Stomach smooth muscle (tissue), 2 donors: ENCODE results near the gene WDR83.
"Not testable (repeated sequence)": the region's sequence is repeated elsewhere in the genome, so short reads cannot be mapped to it uniquely, and the experiment has no call there.

Experiments
- H3K27ac ChIP-seq: one replicate; pipeline ENCODE4 v1.7.0; 2013; ENCODE audit warnings: mild to moderate bottlenecking, low read length, inconsistent platforms
- H3K27me3 ChIP-seq, 2 donors: one replicate each; pipeline ENCODE4 v1.7.0; 2013; ENCODE audit warnings: low read length in 2 of 2; ENCODE audit not compliant: insufficient read depth in 2 of 2, control insufficient read depth in 1 of 2
- H3K36me3 ChIP-seq, 2 donors: one replicate each; pipeline ENCODE4 v1.7.0; 2013; ENCODE audit warnings: low read length in 2 of 2; ENCODE audit not compliant: control insufficient read depth in 2 of 2, insufficient read depth in 2 of 2
- H3K4me1 ChIP-seq: one replicate; pipeline ENCODE4 v1.7.0; 2013; ENCODE audit warnings: low read length; ENCODE audit not compliant: control insufficient read depth, insufficient read depth
- H3K4me3 ChIP-seq, 2 donors: one replicate each; pipeline ENCODE4 v1.7.0; 2013; ENCODE audit warnings: low read length in 2 of 2
- H3K9ac ChIP-seq, 2 donors: one replicate each; pipeline ENCODE4 v1.7.0; 2013; ENCODE audit warnings: low read length in 2 of 2, mild to moderate bottlenecking in 1 of 2
- H3K9me3 ChIP-seq, 2 donors: one replicate each; pipeline ENCODE4 v1.7.0; 2013; ENCODE audit warnings: low read length in 2 of 2; ENCODE audit not compliant: control insufficient read depth in 2 of 2
- donor health status: healthy.
- donor health status: Pancreatic carcinoma.

The WDR83 gene

DNA sequence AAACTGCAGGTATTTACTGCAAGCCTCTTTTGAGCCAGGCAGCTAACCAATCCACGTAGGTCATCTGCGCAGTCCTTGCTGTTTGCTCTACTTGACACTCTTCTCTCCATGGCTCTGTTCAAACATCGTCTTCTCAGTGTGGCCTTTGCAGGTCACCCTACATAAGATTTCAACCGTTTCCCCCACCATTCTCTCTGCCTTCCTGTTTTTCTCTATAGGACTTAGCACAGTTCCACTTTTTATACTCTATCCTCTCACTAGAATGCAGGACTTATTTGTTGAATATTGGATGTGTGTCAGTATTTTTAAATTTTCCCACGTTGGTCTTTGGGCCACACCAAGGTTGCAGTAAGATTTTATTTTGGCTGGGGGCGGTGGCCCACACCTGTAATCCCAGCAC, 31.5 kb downstream of the WDR83 start:
- Histone ChIP-seq H3K4me3 (no peak overlapping the region), H3K9me3 (no peaks in the 10 kb centered on the region), H3K9ac (no peak overlapping the region), H3K27ac (no peak overlapping the region), H3K36me3 (peaks cover 16 to 25% of the 10 kb centered on the region in 2 donors), H3K4me1 (peaks cover 18% of the 10 kb centered on the region), H3K27me3 (no peaks in the 10 kb centered on the region)

DNA sequence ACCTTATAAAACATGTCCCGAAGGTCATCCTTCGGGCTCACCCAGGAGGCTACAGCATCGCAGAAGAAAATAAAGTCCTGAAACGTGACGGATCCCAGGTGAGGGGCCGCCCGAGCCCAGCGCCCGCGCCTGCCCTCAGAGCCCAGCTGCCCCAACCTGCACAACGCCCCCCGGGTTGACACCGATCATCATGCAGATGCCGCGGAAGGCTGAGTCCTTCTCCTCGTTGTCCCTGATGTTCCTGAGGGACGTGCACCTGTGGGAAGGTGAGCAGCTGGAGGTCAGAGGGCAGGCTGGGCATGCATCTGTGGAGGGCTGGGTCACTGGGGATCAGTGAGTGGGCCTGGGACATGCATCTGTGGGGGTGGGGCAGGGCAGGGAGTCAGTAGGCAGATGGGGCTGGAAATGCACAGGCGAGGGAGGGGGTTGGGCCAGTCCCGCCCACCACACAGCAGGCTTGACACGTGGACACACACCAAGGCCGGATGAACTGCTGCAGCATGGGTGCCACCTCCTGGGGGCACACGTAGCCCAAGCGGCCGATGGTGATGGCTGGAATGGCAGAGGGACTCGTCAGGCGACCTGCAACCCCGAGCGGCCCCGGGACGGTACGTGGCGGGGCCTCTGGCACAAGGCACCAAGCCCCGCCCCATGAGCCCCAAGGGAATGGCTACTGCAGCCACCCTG, 35.1 kb downstream of the WDR83 start:
- H3K9ac ChIP-seq = no peak overlapping the region
- H3K4me1 ChIP-seq = peaks cover 5% of the 10 kb centered on the region

DNA sequence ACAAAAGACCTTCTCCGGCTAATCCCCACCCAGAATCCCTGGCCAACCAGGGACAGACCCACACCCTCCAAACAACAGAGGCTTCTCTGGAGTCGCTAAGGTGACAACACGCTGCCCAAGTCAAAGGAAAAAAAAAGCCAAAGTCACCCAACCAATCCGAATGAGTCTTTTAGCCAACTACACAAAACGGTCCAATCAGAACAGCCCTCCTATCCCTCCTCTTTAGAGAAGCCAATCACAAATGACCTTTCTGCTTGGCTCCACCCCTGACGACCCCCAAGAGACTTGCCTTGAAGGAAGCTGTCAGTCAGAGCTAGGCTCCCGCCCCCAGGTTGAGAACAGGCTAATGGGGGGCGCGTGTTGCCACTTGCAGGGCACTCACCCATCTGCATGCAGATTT, 36.4 kb downstream of the WDR83 start:
- peaks cover 45 to 56% of the 10 kb centered on the region in 2 donors for H3K36me3 ChIP-seq
- H3K4me1 ChIP-seq = no peaks in the 10 kb centered on the region
- H3K27me3 ChIP-seq = no peaks in the 10 kb centered on the region
- no peak overlapping the region for H3K4me3 ChIP-seq
- H3K9me3 ChIP-seq = no peaks in the 10 kb centered on the region
- H3K27ac ChIP-seq = no peak overlapping the region
- no peak overlapping the region for H3K9ac ChIP-seq

More for the DNA sequence above, 35.1 kb downstream of the WDR83 start:
- Histone ChIP-seq H3K36me3 (peaks cover 41 to 55% of the 10 kb centered on the region in 2 donors), H3K27ac (no peak overlapping the region), H3K4me3 (no peak overlapping the region), H3K27me3 (no peaks in the 10 kb centered on the region), H3K9me3 (no peaks in the 10 kb centered on the region)

DNA sequence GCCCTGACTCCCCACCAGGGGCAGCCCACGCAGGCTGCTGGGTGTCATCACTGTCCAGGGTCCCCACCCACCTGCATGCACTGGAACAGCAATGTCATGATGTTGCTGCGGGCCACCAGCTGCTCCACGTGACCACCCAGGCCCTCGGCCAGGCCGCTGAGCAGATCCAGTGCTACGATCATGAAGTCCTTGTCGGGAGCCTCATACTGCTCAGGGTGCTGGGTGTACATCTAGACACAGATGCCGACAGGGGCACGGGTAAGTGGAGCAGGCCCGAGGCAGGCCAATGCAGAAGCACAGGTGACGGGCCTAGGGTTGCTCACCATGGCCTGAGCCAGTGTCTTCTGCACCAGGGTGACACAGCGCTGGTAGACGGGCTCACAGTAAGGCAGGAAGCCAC, 38.6 kb downstream of the WDR83 start:
- Histone ChIP-seq H3K4me3 (no peak overlapping the region), H3K27ac (no peak overlapping the region), H3K9ac (no peak overlapping the region), H3K36me3 (peaks cover 53 to 62% of the 10 kb centered on the region in 2 donors), H3K4me1 (no peaks in the 10 kb centered on the region), H3K9me3 (no peaks in the 10 kb centered on the region), H3K27me3 (no peaks in the 10 kb centered on the region)

DNA sequence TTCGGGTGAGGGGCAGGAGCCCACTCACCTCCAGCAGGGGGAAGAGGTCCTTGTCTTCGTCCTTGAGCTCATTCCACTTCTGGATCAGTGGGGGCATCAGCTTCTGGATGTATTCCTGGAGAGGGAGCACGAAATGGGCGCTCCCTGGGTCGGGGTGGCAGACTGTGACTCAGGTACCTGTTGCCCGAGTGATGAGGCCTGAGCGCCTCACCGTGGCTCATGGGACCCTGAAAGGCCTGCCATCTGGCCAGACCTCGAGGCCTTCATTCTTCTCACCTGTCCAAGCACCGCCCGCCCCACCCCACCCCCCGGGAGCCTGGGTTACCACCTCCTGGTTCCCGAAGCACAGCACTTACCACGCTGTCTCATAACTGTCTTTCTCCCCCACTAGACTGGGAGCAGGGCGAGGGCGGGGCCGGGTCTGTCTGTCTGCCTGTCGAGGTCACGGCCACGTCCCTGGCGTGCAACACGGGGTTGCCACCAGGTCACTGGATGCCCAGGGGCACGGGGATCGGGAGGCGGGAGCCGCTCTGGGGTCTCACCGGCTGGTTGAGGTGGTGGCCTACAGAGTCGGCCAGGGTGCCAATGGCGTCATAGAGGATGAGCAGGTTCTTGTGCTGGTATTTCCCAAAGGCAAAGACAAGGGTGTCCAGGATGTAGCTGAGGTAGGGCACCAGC, 39.2 kb downstream of the WDR83 start:
- H3K4me1 ChIP-seq = no peaks in the 10 kb centered on the region
- no peaks in the 10 kb centered on the region for H3K27me3 ChIP-seq
- no peak overlapping the region for H3K4me3 ChIP-seq
- no peaks in the 10 kb centered on the region for H3K9me3 ChIP-seq
- H3K36me3 ChIP-seq = peaks cover 57 to 66% of the 10 kb centered on the region in 2 donors
- H3K9ac ChIP-seq = no peak overlapping the region
- no peak overlapping the region for H3K27ac ChIP-seq

DNA sequence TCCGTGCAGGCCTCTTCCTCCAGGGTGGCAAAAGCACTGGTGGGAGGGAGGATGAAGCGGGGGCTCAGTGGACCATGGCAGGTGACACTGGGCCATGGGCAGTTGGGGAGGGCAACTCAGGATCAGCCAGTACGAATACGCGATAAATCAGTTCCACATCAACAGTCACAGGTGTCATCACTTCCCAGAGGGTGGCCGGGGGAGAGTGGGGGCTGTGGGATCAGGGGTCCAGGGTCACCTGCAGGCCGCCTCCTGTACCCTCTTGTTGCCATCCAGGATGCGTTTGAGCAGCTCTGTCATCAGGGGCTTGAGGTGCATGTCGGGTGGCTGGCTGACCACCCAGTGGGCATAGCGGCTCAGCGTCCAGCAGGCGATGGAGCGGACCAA, 39.7 kb downstream of the WDR83 start:
- peaks cover 57 to 64% of the 10 kb centered on the region in 2 donors for H3K36me3 ChIP-seq
- no peaks in the 10 kb centered on the region for H3K27me3 ChIP-seq

DNA sequence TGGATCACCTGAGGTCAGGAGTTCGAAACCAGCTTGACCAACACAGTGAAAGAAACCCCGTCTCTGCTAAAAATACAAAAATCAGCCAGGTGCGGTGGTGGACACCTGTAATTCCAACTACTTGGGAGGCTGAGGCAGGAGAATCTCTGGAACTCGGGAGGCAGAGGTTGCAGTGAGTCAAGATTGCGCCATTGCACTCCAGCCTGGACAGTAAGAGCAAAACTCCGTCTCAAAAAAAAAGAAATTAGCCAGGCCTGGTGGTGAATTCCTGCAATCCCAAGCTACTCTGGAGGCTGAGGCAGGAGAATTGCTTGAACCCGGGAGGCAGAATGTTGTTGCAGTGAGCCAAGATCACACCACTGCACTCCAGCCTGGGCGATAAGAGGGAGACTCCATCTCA, 42.0 kb downstream of the WDR83 start:
- Histone ChIP-seq H3K36me3 (peaks cover 50 to 54% of the 10 kb centered on the region in 2 donors), H3K9ac (no peak overlapping the region), H3K27me3 (no peaks in the 10 kb centered on the region)

More for the DNA sequence above, 39.7 kb downstream of the WDR83 start:
- no peaks in the 10 kb centered on the region for H3K9me3 ChIP-seq
- no peak overlapping the region for H3K4me3 ChIP-seq
- H3K27ac ChIP-seq = no peak overlapping the region
- no peak overlapping the region for H3K9ac ChIP-seq
- H3K4me1 ChIP-seq = no peaks in the 10 kb centered on the region

DNA sequence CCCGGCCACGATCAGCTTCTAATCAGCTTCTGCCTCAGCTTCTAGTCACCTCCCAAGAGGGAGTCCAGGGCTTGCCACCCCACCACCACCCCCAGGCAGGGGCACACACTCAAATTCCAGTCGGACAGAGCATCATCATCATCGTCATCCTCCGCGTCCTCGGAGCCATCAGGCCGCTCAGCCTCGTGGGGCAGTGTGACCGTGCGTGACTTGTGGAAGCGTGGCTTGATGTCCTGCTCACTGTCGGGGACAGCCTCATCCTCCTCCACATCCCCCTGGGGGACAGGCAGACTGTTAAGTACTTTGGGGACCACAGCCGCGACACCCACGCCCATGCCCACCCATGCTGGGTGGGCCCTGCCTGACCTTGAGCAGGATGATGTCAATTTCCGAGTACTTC, 44.6 kb downstream of the WDR83 start:
- H3K4me3 ChIP-seq = no peak overlapping the region
- H3K36me3 ChIP-seq = peaks cover 48 to 51% of the 10 kb centered on the region in 2 donors
- H3K9me3 ChIP-seq = no peaks in the 10 kb centered on the region
- no peak overlapping the region for H3K9ac ChIP-seq
- H3K27ac ChIP-seq = no peak overlapping the region
- peaks cover 2% of the 10 kb centered on the region for H3K4me1 ChIP-seq
- H3K27me3 ChIP-seq = no peaks in the 10 kb centered on the region

More for the DNA sequence above, 42.0 kb downstream of the WDR83 start:
- no peaks in the 10 kb centered on the region for H3K4me1 ChIP-seq
- no peak overlapping the region for H3K4me3 ChIP-seq
- no peak overlapping the region for H3K27ac ChIP-seq
- no peaks in the 10 kb centered on the region for H3K9me3 ChIP-seq

DNA sequence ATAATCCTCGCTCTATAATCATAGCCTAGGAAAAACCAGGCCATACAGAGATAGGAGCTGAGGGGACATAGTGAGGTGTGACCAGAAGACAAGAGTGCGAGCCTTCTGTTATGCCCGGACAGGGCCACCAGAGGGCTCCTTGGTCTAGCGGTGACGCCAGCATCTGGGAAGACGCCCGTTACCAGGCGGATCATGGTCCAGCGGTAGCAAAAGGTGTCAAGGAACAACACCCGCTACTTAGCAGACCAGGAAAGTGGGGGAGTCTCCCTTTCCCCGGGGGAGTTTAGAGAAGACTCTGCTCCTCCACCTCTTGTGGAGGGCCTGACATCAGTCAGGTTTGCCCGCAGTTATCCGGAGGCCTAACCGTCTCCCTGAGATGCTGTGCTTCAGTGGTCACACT, 45.5 kb downstream of the WDR83 start:
- peaks cover 47 to 48% of the 10 kb centered on the region in 2 donors for H3K36me3 ChIP-seq
- not testable (repeated sequence) for H3K9ac ChIP-seq, H3K27me3 ChIP-seq

DNA sequence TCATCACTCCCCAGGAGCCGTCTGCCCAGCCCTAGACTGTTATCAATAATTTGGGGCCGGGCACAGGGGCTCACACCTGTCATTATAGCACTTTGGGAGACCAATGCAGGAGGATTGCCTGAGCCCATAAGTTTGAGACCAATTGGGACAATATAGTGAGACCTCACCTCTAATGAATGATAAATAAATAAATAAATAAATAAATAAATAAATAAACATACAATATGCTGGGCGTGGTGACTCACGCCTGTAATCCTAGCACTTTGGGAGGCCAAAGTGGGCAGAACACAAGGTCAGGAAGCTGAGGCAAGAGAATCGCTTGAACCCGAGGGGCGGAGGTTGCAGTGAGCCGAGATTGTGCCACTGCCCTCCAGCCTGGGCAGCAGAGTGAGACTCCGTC, 46.7 kb downstream of the WDR83 start:
- H3K4me1 ChIP-seq, H3K27me3 ChIP-seq, H3K4me3 ChIP-seq, H3K9ac ChIP-seq, H3K9me3 ChIP-seq, H3K27ac ChIP-seq: not testable (repeated sequence)
- H3K36me3 ChIP-seq = peaks cover 47 to 48% of the 10 kb centered on the region in 2 donors

More for the DNA sequence above, 45.5 kb downstream of the WDR83 start:
- H3K9me3 ChIP-seq, H3K4me3 ChIP-seq, H3K27ac ChIP-seq, H3K4me1 ChIP-seq: not testable (repeated sequence)

DNA sequence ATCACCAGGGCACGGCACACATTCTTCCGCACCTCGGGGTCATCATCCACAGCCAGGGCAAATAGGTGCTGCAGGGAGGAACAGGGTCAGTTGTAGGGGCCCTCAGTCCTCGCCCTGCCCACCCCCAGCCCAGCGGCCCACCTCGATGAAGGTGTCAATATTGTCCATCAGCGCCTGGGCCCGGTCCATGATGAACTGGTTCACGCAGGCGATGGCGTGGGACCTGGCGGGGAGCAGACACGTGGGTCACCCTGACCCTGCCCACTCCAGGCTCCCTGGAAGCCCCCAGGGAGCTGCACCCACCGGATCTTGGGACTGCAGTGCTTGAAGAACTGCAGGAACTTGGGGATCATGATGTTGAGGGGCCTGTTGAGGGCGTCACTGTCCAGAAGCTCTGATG, 48.5 kb downstream of the WDR83 start:
- H3K36me3 ChIP-seq = peaks cover 45 to 49% of the 10 kb centered on the region in 2 donors
- no peak overlapping the region for H3K4me3 ChIP-seq
- no peak overlapping the region for H3K9ac ChIP-seq
- no peaks in the 10 kb centered on the region for H3K27me3 ChIP-seq
- H3K4me1 ChIP-seq = peaks cover 12% of the 10 kb centered on the region
- no peak overlapping the region for H3K27ac ChIP-seq
- H3K9me3 ChIP-seq = no peaks in the 10 kb centered on the region
